K562 (cell line): Measurements from ENCODE around the gene HOTAIR. TPM values are rescaled to one million over a fixed set of nuclear protein-coding genes. Genes with fewer than 3 reads are reported as not detected.

Experiments used
- ATAC-seq: fragments of 200-7000 bp; cut with Tn5 transposase; 3 replicates; pipeline ENCODE4 v1.9.1; 2020; ENCODE audit warnings: moderate library complexity
- BruUV-seq: library from RNA; stranded (reverse); fragments of 400-500 nt; replicated peaks from 2 replicates; lab custom pipeline; 2021; lab: Mats Ljungman, UMichigan
- CTCF ChIA-PET: fragments of 300-600 bp; formaldehyde crosslinking; extraction: SDS; loops from one replicate; lab custom pipeline; 2021; ENCODE audit warnings: low intra/inter-chr PET ratio; lab: Yijun Ruan, JAX
- POLR2A ChIA-PET: fragments of 300-600, 350-650 bp; sonication (Branson Sonifier 250); formaldehyde crosslinking; extraction: SDS; loops from one replicate; lab custom pipeline; 2021; ENCODE audit warnings: antibody characterized with exemption, inconsistent platforms; lab: Yijun Ruan, JAX
- DNase-seq, 4 experiments: peaks; one replicate each; pipeline versions ENCODE4 v3.0.0 to v3.0.0-alpha.2; 2011 to 2018; ENCODE audit warnings: low spot score in 3 of 4, mixed read lengths in 3 of 4; ENCODE audit errors: extremely low read depth in 1 of 4
- FAIRE-seq: peaks from 2 replicates; lab custom pipeline; 2011; peaks lifted over from hg19 to GRCh38; lab: Jason Lieb, UNC
- H2AFZ ChIP-seq: 2 replicates; pipeline ENCODE4 v1.6.0; 2011; ENCODE audit warnings: low read depth, low read length, control low read depth, inconsistent platforms
- H3K27ac ChIP-seq: fragments of 200-600 bp; 3 replicates; pipeline ENCODE4 v1.8.0; 2011; ENCODE audit warnings: low read depth, mild to moderate bottlenecking, control low read depth, inconsistent platforms, low read length, moderate library complexity, mixed read lengths; ENCODE audit errors: extremely low read depth
- H3K27me3 ChIP-seq, 2 experiments: fragments of 300-600 bp in 1 of 2; 2 replicates in 1 of 2; 3 replicates in 1 of 2; pipeline versions ENCODE4 v1.6.0 to v1.8.0; 2011; ENCODE audit warnings: inconsistent platforms in 2 of 2, low read length in 2 of 2, mild to moderate bottlenecking in 1 of 2, mixed read lengths in 1 of 2, moderate library complexity in 1 of 2; ENCODE audit not compliant: control insufficient read depth in 2 of 2, insufficient read depth in 2 of 2
- H3K36me3 ChIP-seq: fragments of 300-600 bp; 3 replicates; pipeline ENCODE4 v1.8.0; 2011; ENCODE audit warnings: mild to moderate bottlenecking, low read length, inconsistent platforms; ENCODE audit not compliant: control insufficient read depth, insufficient read depth
- H3K4me1 ChIP-seq, 2 experiments: fragments of 200-600 bp in 1 of 2; replicated peaks in 1 of 2; 2 replicates in 1 of 2; 3 replicates in 1 of 2; pipeline versions ENCODE4 v1.5.1 to v1.8.0; 2011; ENCODE audit warnings: inconsistent platforms in 2 of 2, low read length in 2 of 2, mild to moderate bottlenecking in 1 of 2, mixed read lengths in 1 of 2, moderate library complexity in 1 of 2; ENCODE audit not compliant: control insufficient read depth in 2 of 2, insufficient read depth in 2 of 2
- H3K4me2 ChIP-seq: 2 replicates; pipeline ENCODE4 v1.6.1; 2011; ENCODE audit warnings: low read length, control low read depth, inconsistent platforms, mixed read lengths; ENCODE audit not compliant: insufficient read depth
- H3K4me3 ChIP-seq: fragments of 200-600 bp; sonication (generic), shearing (Covaris generic); 2 replicates; pipeline ENCODE4 v1.5.1; 2016; ENCODE audit warnings: control low read depth, inconsistent platforms
- H3K79me2 ChIP-seq: fragments of 200-600 bp; 3 replicates; pipeline ENCODE4 v1.8.0; 2011; ENCODE audit warnings: low read length, inconsistent platforms; ENCODE audit not compliant: control insufficient read depth, insufficient read depth
- H3K9ac ChIP-seq, 2 experiments: 2 replicates each; pipeline versions ENCODE4 v1.6.0 to v1.6.1; 2011; ENCODE audit warnings: low read depth in 2 of 2, low read length in 2 of 2, control low read depth in 1 of 2, inconsistent platforms in 1 of 2, mild to moderate bottlenecking in 1 of 2, mixed read lengths in 1 of 2; ENCODE audit not compliant: insufficient read depth in 1 of 2
- H3K9me1 ChIP-seq: one replicate; pipeline ENCODE4 v1.6.0; 2011; ENCODE audit warnings: inconsistent platforms, mild to moderate bottlenecking, low read length, moderate library complexity; ENCODE audit not compliant: control insufficient read depth, insufficient read depth
- H3K9me3 ChIP-seq: replicated peaks from 2 replicates; pipeline ENCODE4 v1.5.1; 2011; ENCODE audit warnings: low read depth, low read length, inconsistent platforms; ENCODE audit not compliant: control insufficient read depth, insufficient read depth
- H4K20me1 ChIP-seq: replicated peaks from 2 replicates; pipeline ENCODE4 v1.6.1; 2011; ENCODE audit warnings: low read length, inconsistent platforms, mixed read lengths; ENCODE audit not compliant: control insufficient read depth, insufficient read depth
- CHD7 ChIP-seq: fragments of 200-600 bp; sonication (generic); IDR thresholded peaks from one replicate; pipeline ENCODE4 v1.6.1; 2012; ENCODE audit warnings: mild to moderate bottlenecking, low read depth, low read length, inconsistent platforms
- FOS ChIP-seq: IDR thresholded peaks from 3 replicates; pipeline ENCODE4 v1.6.1; 2011; ENCODE audit not compliant: insufficient read length; ENCODE audit errors: extremely low read depth
- GMEB1 ChIP-seq: fragments of 250-450 bp; sonication (Bioruptor Pico); IDR thresholded peaks from 2 replicates; pipeline ENCODE4 v1.4.0; 2020; ENCODE audit warnings: mild to moderate bottlenecking
- NBN ChIP-seq: fragments of 450-650 bp; IDR thresholded peaks from 2 replicates; pipeline ENCODE4 v1.6.1; 2016; ENCODE audit warnings: low read depth, mild to moderate bottlenecking
- TAF15 ChIP-seq: fragments of 200-400 bp; formaldehyde crosslinking; IDR thresholded peaks from 2 replicates; pipeline ENCODE4 v1.6.1; 2017; ENCODE audit warnings: mild to moderate bottlenecking, low read depth, low read length, moderate library complexity
- ZNF277 ChIP-seq: fragments of 250-450 bp; sonication (Bioruptor Pico); IDR thresholded peaks from 2 replicates; pipeline ENCODE4 v1.8.0; 2022; ENCODE audit warnings: inconsistent platforms, mild to moderate bottlenecking, moderate library complexity, borderline replicate concordance
- WGBS: fragments of 100-300 bp; shearing (Covaris generic); methylation state at CpG from one replicate; pipeline ENCODE4 v1.1.6; 2016; ENCODE audit warnings: low coverage, mixed read lengths; ENCODE audit not compliant: insufficient coverage; ENCODE audit errors: missing lambda C conversion rate; 5-methylcytosine and 5-hydroxymethylcytosine counted together
- in situ Hi-C: fragments of 300-500 bp; cut with MboI; formaldehyde crosslinking; loops from 4 replicates; pipeline ENCODE4 v1.15.0; 2018; ENCODE audit warnings: inconsistent platforms, mixed read lengths
- intact Hi-C: fragments of 100-400 bp; cut with micrococcal nuclease; formaldehyde crosslinking; loops from 2 replicates; pipeline ENCODE4 v1.14.2; 2022
- polyA plus RNA-seq, 8 experiments: library from polyadenylated mRNA; depleted of rRNA in 4 of 8; stranded (reverse) in 5 of 8; unstranded in 3 of 8; fragments of >200 nt; fragmentation: Nextera tagmentation in 2 of 8; fragmentation: Illumina TruSeq in 1 of 8; extraction: Ambion mirVana in 2 of 8; extraction: Trizol in 1 of 8; gene quantifications; 2 replicates each; pipeline versions ENCODE4 v1.2.1 to v1.2.3, GENCODE V29; 2011 to 2014; ENCODE audit warnings: inconsistent platforms in 1 of 8, missing spikeins in 1 of 8
- total RNA-seq, 7 experiments: library from RNA; depleted of rRNA in 6 of 7; stranded (reverse); fragments of >200 nt in 6 of 7; fragmentation: Illumina TruSeq in 2 of 7; extraction: Trizol in 2 of 7; gene quantifications; 2 replicates each; pipeline versions ENCODE4 v1.2.1 to v1.2.3, GENCODE V29; 2011 to 2021; ENCODE audit warnings: low replicate concordance in 1 of 7

The HOTAIR gene
- total and polyA plus RNA-seq, 9 of the 15 experiments (the other 6 are each of a cell fraction or from before 2014, with no cell fraction given), result 0.04 TPM; not detected in 8

- peak overlapping the region; percentile 94 to 99 for H3K9ac ChIP-seq
- peak; percentile 23 for ATAC-seq
- DNase-seq, result peak; percentile 77 to 91 (median 82)
- peak overlapping the region; percentile 95 for H3K4me2 ChIP-seq
- peak; percentile 67 for FAIRE-seq
- in situ Hi-C loops, result no loop called here
- no peaks in the 10 kb centered on the region for H3K9me3 ChIP-seq
- peak overlapping the region; percentile 71 for H3K4me3 ChIP-seq
- CTCF ChIA-PET, result no interaction called here
- WGBS, result under 1% methylated on average over 32 of the region's 35 CpGs
- H4K20me1 ChIP-seq, result no peaks in the 10 kb centered on the region
- H3K79me2 ChIP-seq, result peaks cover 46% of the 10 kb centered on the region
- no peaks in the 10 kb centered on the region for H3K36me3 ChIP-seq
- peak overlapping the region; percentile 94 for H3K27ac ChIP-seq
- intact Hi-C loops, result loop anchor here (1.0 kb wide), 1 partner anchor 189 kb away; the partner anchor contains the start of gene SMUG1
- H3K4me1 ChIP-seq, result peaks cover 38 to 78% of the 10 kb centered on the region in 2 experiments
- H3K27me3 ChIP-seq, result no peaks in the 10 kb centered on the region
- BruUV-seq, result TSS peak; percentile 73
- no peaks in the 10 kb centered on the region for H3K9me1 ChIP-seq
- POLR2A ChIA-PET, result interaction anchor here (0.7 to 5.6 kb wide), 16 partner anchors 8 to 288 kb away, joined by 3 to 43 read pairs (median 4); partner anchors contain the start of genes CBX5 and HOXC12
- H2AFZ ChIP-seq, result peak overlapping the region; percentile 97
- TF ChIP-seq ZNF277 (CRISPR knock-in tag), result no peak
- no peak for TF ChIP-seq FOS
- peak; percentile 20 for TF ChIP-seq CHD7
- TF ChIP-seq NBN, result no peak
- 0 out of 2 replicates have a peak, but pooled peaks have one; percentile 17 for TF ChIP-seq GMEB1 (CRISPR knock-in tag)
- TF ChIP-seq TAF15, result no peak
Measured at GRCh38 chr12:53999559-54000115, 24.9 kb upstream of the HOTAIR start.
